Neural progenitor cell (in vitro differentiated cells): ENCODE results near the gene DHRS2. TPM values are rescaled to one million over a fixed set of nuclear protein-coding genes. Genes with fewer than 3 reads are reported as not detected.

Experiments used
- DNase-seq: peaks from one replicate; pipeline ENCODE4 v3.0.0-alpha.2; 2016; ENCODE audit warnings: low spot score
- H2AFZ ChIP-seq: fragments of 200-600 bp; sonication (generic); replicated peaks from 2 replicates; pipeline ENCODE4 v1.6.1; 2016; ENCODE audit warnings: antibody characterized with exemption
- H3F3A ChIP-seq: fragments of 200-600 bp; sonication (generic); 2 replicates; pipeline ENCODE4 v1.6.1; 2016; ENCODE audit warnings: antibody characterized with exemption, low read depth
- H3K27ac ChIP-seq: fragments of 200-600 bp; sonication (generic); 2 replicates; pipeline ENCODE4 v1.5.1; 2016; ENCODE audit warnings: mild to moderate bottlenecking
- H3K27me3 ChIP-seq: fragments of 200-600 bp; sonication (generic); 2 replicates; pipeline ENCODE4 v1.6.1; 2016; ENCODE audit warnings: mild to moderate bottlenecking, moderate library complexity
- H3K36me3 ChIP-seq: fragments of 200-600 bp; sonication (generic); 2 replicates; pipeline ENCODE4 v1.5.1; 2016
- H3K4me1 ChIP-seq: fragments of 200-600 bp; sonication (generic); 2 replicates; pipeline ENCODE4 v1.6.1; 2016; ENCODE audit warnings: mixed run types
- H3K4me2 ChIP-seq: fragments of 200-600 bp; sonication (generic); 2 replicates; pipeline ENCODE4 v1.6.1; 2016
- H3K4me3 ChIP-seq: fragments of 200-600 bp; sonication (generic); 2 replicates; pipeline ENCODE4 v1.5.1; 2016
- H3K79me2 ChIP-seq: fragments of 200-600 bp; sonication (generic); 2 replicates; pipeline ENCODE4 v1.6.1; 2016; ENCODE audit warnings: low read depth
- H3K9ac ChIP-seq: fragments of 200-600 bp; sonication (generic); 2 replicates; pipeline ENCODE4 v1.6.1; 2016
- H3K9me3 ChIP-seq: fragments of 200-600 bp; sonication (generic); 2 replicates; pipeline ENCODE4 v1.5.1; 2016; ENCODE audit warnings: low read depth
- H4K20me1 ChIP-seq: fragments of 200-600 bp; sonication (generic); 2 replicates; pipeline ENCODE4 v1.6.1; 2016; ENCODE audit warnings: low read depth
- H3K27ac Mint-ChIP-seq: 3 replicates; pipeline ENCODE4 v1.8.0; 2021; ENCODE audit warnings: mixed read lengths
- H3K27me3 Mint-ChIP-seq: 2 replicates; pipeline ENCODE4 v1.8.0; 2022; ENCODE audit warnings: low read depth, mild to moderate bottlenecking, inconsistent platforms, moderate library complexity, mixed read lengths; ENCODE audit not compliant: insufficient read depth
- H3K36me3 Mint-ChIP-seq: 3 replicates; pipeline ENCODE4 v1.8.0; 2021; ENCODE audit warnings: mixed read lengths
- H3K4me1 Mint-ChIP-seq: 3 replicates; pipeline ENCODE4 v1.8.0; 2021; ENCODE audit warnings: mixed read lengths
- H3K4me3 Mint-ChIP-seq: 3 replicates; pipeline ENCODE4 v1.8.0; 2021; ENCODE audit warnings: mild to moderate bottlenecking, moderate library complexity, mixed read lengths
- H3K9me3 Mint-ChIP-seq: 3 replicates; pipeline ENCODE4 v1.8.0; 2020; ENCODE audit warnings: mixed read lengths
- EZH2 ChIP-seq: fragments of 200-600 bp; sonication (generic); IDR thresholded peaks from 2 replicates; pipeline ENCODE4 v1.6.1; 2017; ENCODE audit warnings: antibody characterized with exemption, mild to moderate bottlenecking, moderate library complexity
- EZH2phosphoT487 ChIP-seq: fragments of 200-600 bp; sonication (generic); IDR thresholded peaks from 2 replicates; pipeline ENCODE4 v1.6.1; 2017; ENCODE audit warnings: antibody characterized with exemption
- total RNA-seq: library from RNA; depleted of rRNA; stranded (reverse); fragments of >200 nt; gene quantifications from 2 replicates; pipeline ENCODE4 v1.2.3, GENCODE V29; 2015; ENCODE audit warnings: low replicate concordance
- TF ChIP-seq, protein P1 (sequence below): fragments of 200-600 bp; sonication (generic); IDR thresholded peaks from 2 replicates; pipeline ENCODE4 v1.5.1; 2017; ENCODE audit warnings: antibody characterized with exemption, mild to moderate bottlenecking

DHRS2 gene, protein sequence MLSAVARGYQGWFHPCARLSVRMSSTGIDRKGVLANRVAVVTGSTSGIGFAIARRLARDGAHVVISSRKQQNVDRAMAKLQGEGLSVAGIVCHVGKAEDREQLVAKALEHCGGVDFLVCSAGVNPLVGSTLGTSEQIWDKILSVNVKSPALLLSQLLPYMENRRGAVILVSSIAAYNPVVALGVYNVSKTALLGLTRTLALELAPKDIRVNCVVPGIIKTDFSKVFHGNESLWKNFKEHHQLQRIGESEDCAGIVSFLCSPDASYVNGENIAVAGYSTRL
- total RNA-seq, result 0.59 and 2.8 TPM in 2 replicates

DNA sequence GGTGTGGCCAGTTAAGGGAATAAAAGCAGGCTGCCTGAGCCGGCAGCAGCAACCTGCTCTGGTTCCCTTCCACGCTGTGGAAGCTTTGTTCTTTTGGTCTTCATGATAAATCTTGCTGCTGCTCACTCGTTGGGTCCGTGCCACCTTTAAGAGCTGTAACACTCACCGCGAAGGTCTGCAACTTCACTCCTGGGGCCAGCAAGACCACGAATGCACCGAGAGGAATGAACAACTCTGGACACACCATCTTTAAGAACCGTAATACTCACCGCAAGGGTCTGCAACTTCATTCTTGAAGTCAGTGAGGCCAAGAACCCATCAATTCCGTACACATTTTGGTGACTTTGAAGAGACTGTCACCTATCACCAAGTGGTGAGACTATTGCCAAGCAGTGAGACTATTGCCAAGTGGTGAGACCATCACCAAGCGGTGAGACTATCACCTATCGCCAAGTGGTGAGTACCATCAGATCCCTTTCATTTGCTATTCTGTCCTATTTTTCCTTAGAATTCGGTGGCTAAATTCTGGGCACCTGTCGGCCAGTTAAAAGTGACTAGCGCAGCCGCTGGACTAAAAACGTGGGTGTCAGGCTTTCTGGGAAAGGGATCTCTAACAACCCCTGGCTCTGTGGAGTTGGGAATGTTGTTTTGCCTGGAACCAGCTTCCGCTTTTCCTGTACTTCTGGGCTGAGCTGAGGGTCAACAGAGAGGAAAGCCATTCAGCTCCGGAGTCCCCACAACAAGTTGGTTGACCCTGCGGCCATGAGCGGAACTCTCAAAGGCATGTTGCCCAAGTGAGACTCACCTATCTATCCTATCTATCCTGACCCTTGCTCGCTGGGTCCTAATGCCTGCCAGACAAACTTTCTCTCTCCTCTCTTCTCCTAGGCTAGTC lies at the start of gene DHRS2:
TSS of gene DHRS2 (plus strand) at position 48 of the 895 bp plus-strand sequence. CDS start 2,501 bp downstream, outside the sequence.
- no peak within 1 kb of the TSS for H3K9ac ChIP-seq
- no peaks in the 10 kb centered on the region for H3K9me3 ChIP-seq
- H3K4me1 ChIP-seq, result no peaks in the 10 kb centered on the region
- no peak within 1 kb of the TSS for H3K27ac ChIP-seq
- no peaks in the 10 kb centered on the region for H4K20me1 ChIP-seq
- TF ChIP-seq EZH2phosphoT487, result no peak
- no peak for TF ChIP-seq EZH2
- TF ChIP-seq, protein P1, sequence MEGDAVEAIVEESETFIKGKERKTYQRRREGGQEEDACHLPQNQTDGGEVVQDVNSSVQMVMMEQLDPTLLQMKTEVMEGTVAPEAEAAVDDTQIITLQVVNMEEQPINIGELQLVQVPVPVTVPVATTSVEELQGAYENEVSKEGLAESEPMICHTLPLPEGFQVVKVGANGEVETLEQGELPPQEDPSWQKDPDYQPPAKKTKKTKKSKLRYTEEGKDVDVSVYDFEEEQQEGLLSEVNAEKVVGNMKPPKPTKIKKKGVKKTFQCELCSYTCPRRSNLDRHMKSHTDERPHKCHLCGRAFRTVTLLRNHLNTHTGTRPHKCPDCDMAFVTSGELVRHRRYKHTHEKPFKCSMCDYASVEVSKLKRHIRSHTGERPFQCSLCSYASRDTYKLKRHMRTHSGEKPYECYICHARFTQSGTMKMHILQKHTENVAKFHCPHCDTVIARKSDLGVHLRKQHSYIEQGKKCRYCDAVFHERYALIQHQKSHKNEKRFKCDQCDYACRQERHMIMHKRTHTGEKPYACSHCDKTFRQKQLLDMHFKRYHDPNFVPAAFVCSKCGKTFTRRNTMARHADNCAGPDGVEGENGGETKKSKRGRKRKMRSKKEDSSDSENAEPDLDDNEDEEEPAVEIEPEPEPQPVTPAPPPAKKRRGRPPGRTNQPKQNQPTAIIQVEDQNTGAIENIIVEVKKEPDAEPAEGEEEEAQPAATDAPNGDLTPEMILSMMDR, result no peak
- H3K4me3 ChIP-seq, result no peak within 1 kb of the TSS
- peaks cover 10% of the 10 kb centered on the region for H3K27me3 Mint-ChIP-seq
- H3K36me3 ChIP-seq, result no peaks in the 10 kb centered on the region
- no peak for DNase-seq
- no peaks in the 10 kb centered on the region for H3F3A ChIP-seq
- H3K4me2 ChIP-seq, result no peak within 1 kb of the TSS
- H3K79me2 ChIP-seq, result no peaks in the 10 kb centered on the region
- H3K27ac Mint-ChIP-seq, result no peak within 1 kb of the TSS
- peaks cover 3% of the 10 kb centered on the region for H3K9me3 Mint-ChIP-seq
- peaks cover 9% of the 10 kb centered on the region for H3K4me1 Mint-ChIP-seq
- H2AFZ ChIP-seq, result no peak within 1 kb of the TSS
- no peaks in the 10 kb centered on the region for H3K36me3 Mint-ChIP-seq
- no peaks in the 10 kb centered on the region for H3K27me3 ChIP-seq
- no peak within 1 kb of the TSS for H3K4me3 Mint-ChIP-seq

DNA sequence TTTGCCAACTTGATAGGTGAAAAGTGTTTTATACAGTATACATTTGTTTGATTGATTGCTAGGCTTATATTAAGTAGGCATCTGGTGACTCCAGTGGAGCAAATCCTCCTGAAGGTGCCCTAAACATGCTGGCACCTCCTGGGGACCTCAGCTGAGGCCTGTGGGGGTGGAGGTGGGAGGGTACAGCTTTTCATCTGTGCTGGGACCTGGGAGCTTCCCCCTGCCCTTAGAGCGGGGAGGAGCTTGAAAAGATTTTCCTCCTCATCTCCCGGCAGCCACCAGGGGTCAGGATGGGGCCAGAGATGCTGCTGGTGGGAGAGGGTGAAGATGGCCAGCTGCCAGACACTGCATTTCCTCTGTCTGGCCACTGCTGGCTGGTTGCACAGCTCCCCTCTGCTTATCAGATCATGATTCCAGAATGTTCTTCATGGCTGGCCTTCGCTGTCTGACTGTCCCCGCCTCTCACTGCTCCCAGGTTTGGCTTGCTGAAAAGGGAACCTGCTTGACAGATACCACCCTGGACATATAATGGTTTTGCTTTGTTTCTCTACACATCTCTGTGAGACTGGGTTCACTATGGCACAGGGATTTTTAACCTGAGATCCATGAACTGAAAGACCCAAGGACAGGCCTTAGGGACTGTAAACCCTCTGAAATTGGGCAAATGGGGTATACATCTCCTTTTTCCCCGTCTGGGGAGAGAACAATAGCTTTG lies 47.1 kb upstream of the DHRS2 start:
- H3K4me2 ChIP-seq, result no peak overlapping the region

DNA sequence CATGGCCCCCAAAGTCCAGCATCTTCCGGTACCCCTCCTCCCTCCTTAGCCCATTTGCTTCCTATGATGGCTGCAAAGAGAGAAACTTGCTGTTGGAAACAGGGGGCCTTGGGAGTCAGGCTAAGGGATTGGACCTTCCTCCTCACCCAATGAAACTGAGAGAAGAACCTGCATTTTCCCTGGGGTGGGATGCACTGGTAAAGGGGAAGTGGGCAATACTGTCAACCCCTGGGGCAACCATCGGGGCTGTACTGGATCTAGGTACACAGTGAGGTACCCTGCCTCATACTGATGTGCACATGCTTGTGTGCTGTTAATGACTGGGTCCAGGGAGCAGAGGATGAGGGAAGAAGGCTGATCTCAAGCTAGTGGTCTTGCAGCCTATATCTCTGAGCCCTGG lies 46.6 kb upstream of the DHRS2 start:
- TF ChIP-seq EZH2phosphoT487, result no peak
- TF ChIP-seq EZH2, result no peak
- TF ChIP-seq, protein P1, result no peak
- Histone ChIP-seq H3K27me3 (no peaks in the 10 kb centered on the region), H3K4me3 (no peak overlapping the region), H3F3A (no peaks in the 10 kb centered on the region), H4K20me1 (no peaks in the 10 kb centered on the region), H3K27ac (no peak overlapping the region), H3K79me2 (no peaks in the 10 kb centered on the region), H3K4me2 (no peak overlapping the region), H2AFZ (peak overlapping the region; percentile 59), H3K4me1 (no peaks in the 10 kb centered on the region), H3K9ac (no peak overlapping the region), H3K9me3 (no peaks in the 10 kb centered on the region), H3K36me3 (no peaks in the 10 kb centered on the region)
- Mint-ChIP-seq H3K27ac (no peak overlapping the region), H3K4me1 (peaks cover 4% of the 10 kb centered on the region), H3K27me3 (peaks cover 2% of the 10 kb centered on the region), H3K4me3 (no peak overlapping the region), H3K9me3 (peaks cover 7% of the 10 kb centered on the region), H3K36me3 (no peaks in the 10 kb centered on the region)
- no peak for DNase-seq

More for the DNA sequence above, 47.1 kb upstream of the DHRS2 start:
- Mint-ChIP-seq H3K27ac (peak overlapping the region; percentile 39), H3K36me3 (no peaks in the 10 kb centered on the region), H3K4me3 (no peak overlapping the region), H3K4me1 (peaks cover 4% of the 10 kb centered on the region), H3K9me3 (peaks cover 7% of the 10 kb centered on the region), H3K27me3 (peaks cover 2% of the 10 kb centered on the region)
- Histone ChIP-seq H3K9me3 (no peaks in the 10 kb centered on the region), H3K4me3 (no peak overlapping the region), H3K27me3 (no peaks in the 10 kb centered on the region), H3K36me3 (no peaks in the 10 kb centered on the region), H3F3A (no peaks in the 10 kb centered on the region), H3K27ac (no peak overlapping the region), H3K9ac (no peak overlapping the region), H4K20me1 (no peaks in the 10 kb centered on the region), H2AFZ (peak overlapping the region; percentile 68), H3K4me1 (no peaks in the 10 kb centered on the region), H3K79me2 (no peaks in the 10 kb centered on the region)
- TF ChIP-seq, protein P1, result peak; percentile 78
- no peak for TF ChIP-seq EZH2phosphoT487
- peak; percentile 89 for DNase-seq
